AG09319 (cell line): ENCODE data around the gene NCKAP5.

Experiments used
- DNase-seq: peaks from one replicate; pipeline ENCODE4 v3.0.0-alpha.2; 2010; ENCODE audit warnings: low read depth; ENCODE audit errors: extremely low read depth
- CTCF ChIP-seq: IDR thresholded peaks from 2 replicates; pipeline ENCODE4 v1.5.1; 2011; ENCODE audit warnings: low read depth, mild to moderate bottlenecking, inconsistent platforms, low read length, moderate library complexity

The NCKAP5 gene

GRCh38 chr2:133568172-133568571 lies at the start of gene NCKAP5:
TSS of gene NCKAP5 (minus strand) at chr2:133568463. CDS start at chr2:133517526, 50,937 bp downstream.
- DNase-seq = no peak
- no peak for TF ChIP-seq CTCF

- no peak for TF ChIP-seq CTCF
- DNase-seq = no peak
Observed at GRCh38 chr2:133609664-133610063, 41.4 kb upstream of the NCKAP5 start.

- TF ChIP-seq CTCF = no peak
- DNase-seq = no peak
Observed at GRCh38 chr2:133608291-133608690, 40.0 kb upstream of the NCKAP5 start.

- DNase-seq = no peak
Observed at GRCh38 chr2:133607679-133608078, 39.4 kb upstream of the NCKAP5 start.

GRCh38 chr2:133606616-133607015 lies 38.4 kb upstream of the NCKAP5 start:
- TF ChIP-seq CTCF = no peak
- DNase-seq = no peak

More at GRCh38 chr2:133607679-133608078, 39.4 kb upstream of the NCKAP5 start:
- no peak for TF ChIP-seq CTCF

GRCh38 chr2:133605766-133606137 lies 37.5 kb upstream of the NCKAP5 start:
- no peak for DNase-seq
- no peak for TF ChIP-seq CTCF

- no peak for DNase-seq
- TF ChIP-seq CTCF = no peak
Observed at GRCh38 chr2:133605011-133605765, 36.9 kb upstream of the NCKAP5 start.
